ENCODE data around the gene PEX11B.

Gene PEX11B

GRCh38 chr1:145868232-145868631, 50.3 kb downstream of the PEX11B start:
- DNase-seq, result no peak

- DNase-seq, result no peak
Observed at GRCh38 chr1:145863282-145864018, 55.1 kb downstream of the PEX11B start.
